Duodenal mucosa (tissue), 2 donors: Measurements from ENCODE around the gene ISOC1.

Source experiments
- H3K27ac ChIP-seq: one replicate; pipeline ENCODE4 v1.7.0; 2013; ENCODE audit warnings: low read depth, low read length
- H3K27me3 ChIP-seq, 2 donors: one replicate each; pipeline ENCODE4 v1.7.0; 2013; ENCODE audit warnings: low read length in 2 of 2, control low read depth in 1 of 2; ENCODE audit not compliant: insufficient read depth in 2 of 2, control insufficient read depth in 1 of 2
- H3K36me3 ChIP-seq, 2 donors: one replicate each; pipeline ENCODE4 v1.7.0; 2013; ENCODE audit warnings: low read length in 2 of 2, control low read depth in 1 of 2; ENCODE audit not compliant: insufficient read depth in 2 of 2, control insufficient read depth in 1 of 2
- H3K4me1 ChIP-seq, 2 donors: one replicate each; pipeline ENCODE4 v1.7.0; 2013; ENCODE audit warnings: low read length in 2 of 2, control low read depth in 1 of 2; ENCODE audit not compliant: insufficient read depth in 2 of 2, control insufficient read depth in 1 of 2
- H3K4me3 ChIP-seq, 2 donors: one replicate each; pipeline ENCODE4 v1.7.0; 2013; ENCODE audit warnings: low read length in 2 of 2, low read depth in 1 of 2
- H3K9ac ChIP-seq, 2 donors: one replicate each; pipeline ENCODE4 v1.7.0; 2013; ENCODE audit warnings: low read length in 2 of 2, low read depth in 1 of 2
- H3K9me3 ChIP-seq, 2 donors: one replicate each; pipeline ENCODE4 v1.7.0; 2013; ENCODE audit warnings: low read length in 2 of 2, control low read depth in 1 of 2; ENCODE audit not compliant: control insufficient read depth in 1 of 2

ISOC1 gene

DNA sequence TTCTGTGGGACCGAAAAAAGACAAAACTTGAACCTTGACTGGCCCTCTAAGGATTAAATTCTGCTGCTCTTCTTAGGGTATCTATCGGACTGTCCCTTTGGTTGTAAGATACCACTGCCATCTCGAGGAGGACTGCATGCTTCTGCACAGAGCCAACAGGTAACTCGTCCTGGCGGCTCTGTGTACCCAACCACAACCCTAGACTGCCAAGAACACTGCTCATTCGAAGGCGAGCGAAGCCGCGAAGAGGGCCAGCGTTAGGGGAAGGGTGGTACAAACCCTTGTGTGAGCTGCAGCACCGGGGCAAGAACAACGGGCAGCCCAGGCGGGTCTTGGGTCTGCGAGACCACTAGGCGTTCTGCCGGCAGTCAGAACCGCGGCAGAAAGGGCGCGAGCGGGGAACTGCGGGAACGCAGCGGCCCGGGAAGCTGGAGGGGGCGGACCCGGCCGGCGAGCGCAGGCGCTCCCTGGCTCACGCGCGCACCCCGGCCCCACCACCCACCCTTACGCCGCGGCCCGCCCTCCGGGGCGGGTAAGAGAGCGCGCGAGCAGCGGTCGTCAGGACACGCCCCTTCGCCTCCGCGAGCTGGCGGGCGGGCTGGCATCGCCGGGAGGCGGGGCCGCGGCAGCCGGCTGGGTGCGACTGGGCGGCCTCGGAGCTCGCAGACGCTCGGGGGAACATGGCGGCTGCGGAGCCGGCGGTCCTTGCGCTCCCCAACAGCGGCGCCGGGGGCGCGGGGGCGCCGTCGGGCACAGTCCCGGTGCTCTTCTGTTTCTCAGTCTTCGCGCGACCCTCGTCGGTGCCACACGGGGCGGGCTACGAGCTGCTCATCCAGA is at the start of gene ISOC1:
ISOC1 (plus strand) TSS at position 663 of the 837 bp plus-strand sequence; CDS start at position 681, 18 bp downstream.
- H3K36me3 ChIP-seq = no peaks in the 10 kb centered on the region
- peak within 1 kb of the TSS; percentile 94 to 99 for H3K4me3 ChIP-seq
- peak within 1 kb of the TSS; percentile 84 to 99 for H3K9ac ChIP-seq
- H3K27ac ChIP-seq = peak within 1 kb of the TSS; percentile 73
- H3K27me3 ChIP-seq = peaks cover 0 to 3% of the 10 kb centered on the region in 2 donors
- H3K9me3 ChIP-seq = no peaks in the 10 kb centered on the region
- H3K4me1 ChIP-seq = peaks cover 32 to 33% of the 10 kb centered on the region in 2 donors

DNA sequence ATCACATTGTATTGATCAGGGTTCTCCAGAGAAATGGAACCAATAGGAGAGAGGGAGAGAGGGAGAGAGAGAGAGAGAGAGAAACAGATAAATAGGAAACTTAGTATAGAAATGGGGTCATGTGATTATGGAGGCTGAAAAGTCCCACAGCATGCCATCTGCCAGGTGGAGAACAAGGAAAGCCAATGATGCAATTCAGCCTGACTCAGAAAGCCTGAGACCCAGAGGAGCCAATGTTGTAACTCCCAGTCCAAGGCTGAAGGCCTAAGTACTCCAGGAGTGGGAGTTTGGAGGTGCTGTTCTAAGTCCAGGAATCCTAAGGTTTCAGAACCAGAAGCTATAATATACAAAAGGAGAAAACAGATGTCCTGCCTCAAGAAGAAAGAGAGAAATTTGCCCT is 48.4 kb upstream of the ISOC1 start:
- no peaks in the 10 kb centered on the region for H3K4me1 ChIP-seq
- H3K9ac ChIP-seq = no peak overlapping the region
- no peaks in the 10 kb centered on the region for H3K27me3 ChIP-seq
- peaks cover 2 to 4% of the 10 kb centered on the region in 2 donors for H3K9me3 ChIP-seq
- no peak overlapping the region for H3K27ac ChIP-seq
- no peaks in the 10 kb centered on the region for H3K36me3 ChIP-seq
- no peak overlapping the region for H3K4me3 ChIP-seq

GRCh38 chr5:129048509-129048908 is 46.0 kb upstream of the ISOC1 start:
- H3K27ac ChIP-seq = no peak overlapping the region
- H3K9ac ChIP-seq = no peak overlapping the region
- H3K4me1 ChIP-seq = no peaks in the 10 kb centered on the region
- H3K9me3 ChIP-seq = peaks cover 2% of the 10 kb centered on the region in 2 donors
- no peak overlapping the region for H3K4me3 ChIP-seq
- no peaks in the 10 kb centered on the region for H3K36me3 ChIP-seq
- no peaks in the 10 kb centered on the region for H3K27me3 ChIP-seq

- Histone ChIP-seq H3K36me3 (no peaks in the 10 kb centered on the region), H3K9ac (no peak overlapping the region), H3K27me3 (no peaks in the 10 kb centered on the region), H3K9me3 (peaks cover 0 to 2% of the 10 kb centered on the region in 2 donors), H3K27ac (no peak overlapping the region), H3K4me1 (no peaks in the 10 kb centered on the region), H3K4me3 (no peak overlapping the region)
Measured at GRCh38 chr5:129049126-129049799, 45.3 kb upstream of the ISOC1 start.

GRCh38 chr5:129051283-129051682 is 43.3 kb upstream of the ISOC1 start:
- Histone ChIP-seq H3K36me3 (no peaks in the 10 kb centered on the region), H3K4me1 (no peaks in the 10 kb centered on the region), H3K4me3 (no peak overlapping the region), H3K9ac (no peak overlapping the region), H3K27me3 (no peaks in the 10 kb centered on the region), H3K9me3 (no peaks in the 10 kb centered on the region), H3K27ac (no peak overlapping the region)

DNA sequence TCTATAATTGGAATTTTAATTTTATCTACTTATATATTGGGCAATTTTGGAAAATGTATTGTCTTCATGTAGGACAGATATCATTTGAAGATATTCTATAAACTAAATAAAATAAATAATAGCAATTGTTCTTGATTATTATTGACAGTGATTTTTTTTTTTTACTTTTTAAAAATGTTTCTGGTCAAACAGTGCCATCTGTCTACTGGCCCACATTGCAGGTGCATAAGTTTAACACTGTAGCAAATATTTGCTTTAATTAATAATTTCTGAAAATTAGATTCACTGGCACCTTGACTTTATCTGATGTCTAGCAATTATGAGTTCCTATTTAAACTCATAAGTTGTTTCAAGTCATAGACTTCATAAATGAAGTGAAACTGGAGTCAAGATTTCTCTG is 41.1 kb upstream of the ISOC1 start:
- H3K9me3 ChIP-seq = no peaks in the 10 kb centered on the region
- H3K4me3 ChIP-seq = no peak overlapping the region
- no peak overlapping the region for H3K27ac ChIP-seq
- H3K4me1 ChIP-seq = no peaks in the 10 kb centered on the region
- no peak overlapping the region for H3K9ac ChIP-seq
- no peaks in the 10 kb centered on the region for H3K27me3 ChIP-seq
- H3K36me3 ChIP-seq = no peaks in the 10 kb centered on the region

GRCh38 chr5:129057329-129057728 is 37.2 kb upstream of the ISOC1 start:
- H3K4me3 ChIP-seq = no peak overlapping the region
- H3K9ac ChIP-seq = no peak overlapping the region
- no peaks in the 10 kb centered on the region for H3K36me3 ChIP-seq
- no peaks in the 10 kb centered on the region for H3K9me3 ChIP-seq
- no peaks in the 10 kb centered on the region for H3K4me1 ChIP-seq
- H3K27me3 ChIP-seq = no peaks in the 10 kb centered on the region
- H3K27ac ChIP-seq = no peak overlapping the region

DNA sequence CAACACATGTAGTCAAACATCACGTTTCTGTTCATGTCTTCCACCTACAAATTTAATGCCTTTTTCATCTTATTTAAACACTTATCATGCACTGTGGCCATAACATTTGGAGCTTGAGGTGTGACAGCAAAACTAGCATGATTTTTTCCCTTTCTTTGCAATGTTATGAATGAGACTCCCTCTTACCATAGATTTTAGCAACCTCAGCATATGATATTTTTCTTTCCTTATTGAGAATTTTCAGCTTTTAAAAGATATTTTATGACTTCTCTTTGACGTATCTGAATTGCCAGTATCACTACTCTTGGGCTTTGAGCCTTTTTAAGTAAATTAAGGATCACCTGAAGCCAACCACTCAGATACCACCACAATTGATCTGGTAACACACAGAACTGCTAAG is 32.7 kb upstream of the ISOC1 start:
- Histone ChIP-seq H3K9me3 (no peaks in the 10 kb centered on the region), H3K27me3 (no peaks in the 10 kb centered on the region), H3K9ac (no peak overlapping the region), H3K36me3 (no peaks in the 10 kb centered on the region), H3K4me1 (no peaks in the 10 kb centered on the region), H3K4me3 (no peak overlapping the region), H3K27ac (no peak overlapping the region)

GRCh38 chr5:129063483-129064113 is 31.0 kb upstream of the ISOC1 start:
- Histone ChIP-seq H3K4me3 (no peak overlapping the region), H3K36me3 (no peaks in the 10 kb centered on the region), H3K27me3 (no peaks in the 10 kb centered on the region), H3K27ac (no peak overlapping the region), H3K9me3 (no peaks in the 10 kb centered on the region), H3K9ac (no peak overlapping the region), H3K4me1 (no peaks in the 10 kb centered on the region)

- H3K9ac ChIP-seq = no peak overlapping the region
- no peaks in the 10 kb centered on the region for H3K36me3 ChIP-seq
- H3K9me3 ChIP-seq = no peaks in the 10 kb centered on the region
- H3K27ac ChIP-seq = no peak overlapping the region
- H3K4me1 ChIP-seq = no peaks in the 10 kb centered on the region
- no peak overlapping the region for H3K4me3 ChIP-seq
- H3K27me3 ChIP-seq = peaks cover 0 to 2% of the 10 kb centered on the region in 2 donors
Measured at GRCh38 chr5:129065721-129066120, 28.8 kb upstream of the ISOC1 start.
